GM12872 (cell line): ENCODE data around the gene FOXO1.

Experiments
- CTCF ChIP-seq: IDR thresholded peaks from 3 replicates; pipeline ENCODE4 v1.5.1; 2011; ENCODE audit warnings: low read depth, mild to moderate bottlenecking, low read length, moderate library complexity; ENCODE audit not compliant: insufficient read depth

The FOXO1 gene

GRCh38 chr13:40611635-40612034 lies 54.8 kb downstream of the FOXO1 start:
- TF ChIP-seq CTCF = no peak

DNA sequence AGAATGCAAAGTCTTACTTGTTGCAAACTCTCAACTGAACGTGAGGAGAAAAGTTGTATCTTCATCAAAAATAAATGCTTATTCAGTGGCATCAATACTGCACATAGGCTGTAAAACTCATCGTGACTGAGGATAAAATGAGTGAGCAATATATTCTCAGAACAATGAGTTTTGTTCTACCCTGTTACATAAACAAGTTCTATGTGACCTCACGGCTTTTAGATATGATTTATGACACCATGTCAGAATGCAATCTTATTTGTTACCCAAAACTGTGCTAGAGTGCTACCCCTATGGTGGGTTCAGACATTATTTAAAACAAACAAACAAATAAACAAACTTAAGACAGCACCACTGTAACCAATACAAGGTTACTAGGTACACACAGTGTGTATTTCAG lies 55.4 kb downstream of the FOXO1 start:
- no peak for TF ChIP-seq CTCF

- no peak for TF ChIP-seq CTCF
Measured at GRCh38 chr13:40609972-40610726, 56.3 kb downstream of the FOXO1 start.

GRCh38 chr13:40608308-40608707 lies 58.1 kb downstream of the FOXO1 start:
- no peak for TF ChIP-seq CTCF

DNA sequence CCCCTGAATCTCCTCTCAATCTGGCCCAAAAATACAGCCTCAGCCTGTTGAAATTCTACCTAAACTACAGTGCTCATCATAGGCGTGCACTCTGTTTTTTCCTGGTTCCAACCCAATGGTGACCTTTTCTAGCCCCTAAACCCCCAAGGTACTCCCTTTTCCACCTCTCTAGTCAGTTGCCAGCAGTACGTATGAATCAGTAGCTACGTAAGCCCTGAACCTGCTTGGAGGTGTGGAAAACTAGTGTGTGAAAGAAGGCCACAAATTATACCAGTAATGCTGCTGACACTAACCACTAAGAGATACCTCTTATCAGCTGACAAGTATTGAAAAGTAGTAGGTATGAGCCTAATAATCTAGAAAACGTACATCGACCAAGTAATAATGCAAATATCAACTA lies 60.9 kb downstream of the FOXO1 start:
- TF ChIP-seq CTCF = no peak

DNA sequence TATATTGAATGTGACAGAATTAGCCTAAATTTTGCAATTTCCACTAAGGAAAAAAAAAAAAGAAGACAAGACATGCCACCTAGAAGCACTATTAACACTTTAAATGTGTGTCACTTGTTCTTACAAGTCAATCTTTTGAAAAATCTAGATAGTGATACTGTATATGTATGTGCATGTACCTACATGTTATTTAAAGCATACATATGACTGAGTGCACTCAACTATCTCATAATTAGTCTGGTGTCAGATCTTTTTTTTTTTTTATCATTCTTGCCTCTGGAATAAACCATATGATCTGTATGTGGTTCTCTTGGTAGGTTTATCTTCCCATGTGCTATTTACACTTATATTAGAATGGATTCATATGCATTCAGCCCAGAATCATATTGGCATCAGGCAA lies 62.3 kb downstream of the FOXO1 start:
- TF ChIP-seq CTCF = no peak

- no peak for TF ChIP-seq CTCF
Measured at GRCh38 chr13:40600149-40600751, 66.2 kb downstream of the FOXO1 start.
